ENCODE results near the gene RELN.
"Not testable (repeated sequence)": the region's sequence is repeated elsewhere in the genome, so short reads cannot be mapped to it uniquely, and the experiment has no call there.

DNA sequence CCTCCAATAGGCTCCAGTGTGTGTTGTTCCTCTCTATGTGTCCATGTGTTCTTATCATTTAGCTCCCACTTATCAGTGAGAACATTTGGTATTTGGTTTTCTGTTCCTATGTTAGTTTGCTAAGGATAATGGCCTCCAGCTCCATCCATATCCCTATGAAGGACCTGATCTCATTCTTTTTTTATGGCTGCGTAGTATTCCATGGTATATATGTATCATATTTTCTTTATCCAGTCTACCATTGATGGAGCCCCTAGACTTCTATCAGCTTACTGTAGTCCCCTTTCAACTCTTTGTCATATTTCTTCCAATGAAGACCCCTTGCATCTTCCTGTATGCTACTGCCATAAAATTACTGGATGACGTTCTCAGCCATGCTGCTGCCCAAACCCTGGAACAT, 208.9 kb downstream of the RELN start:
- TF ChIP-seq, protein P1, sequence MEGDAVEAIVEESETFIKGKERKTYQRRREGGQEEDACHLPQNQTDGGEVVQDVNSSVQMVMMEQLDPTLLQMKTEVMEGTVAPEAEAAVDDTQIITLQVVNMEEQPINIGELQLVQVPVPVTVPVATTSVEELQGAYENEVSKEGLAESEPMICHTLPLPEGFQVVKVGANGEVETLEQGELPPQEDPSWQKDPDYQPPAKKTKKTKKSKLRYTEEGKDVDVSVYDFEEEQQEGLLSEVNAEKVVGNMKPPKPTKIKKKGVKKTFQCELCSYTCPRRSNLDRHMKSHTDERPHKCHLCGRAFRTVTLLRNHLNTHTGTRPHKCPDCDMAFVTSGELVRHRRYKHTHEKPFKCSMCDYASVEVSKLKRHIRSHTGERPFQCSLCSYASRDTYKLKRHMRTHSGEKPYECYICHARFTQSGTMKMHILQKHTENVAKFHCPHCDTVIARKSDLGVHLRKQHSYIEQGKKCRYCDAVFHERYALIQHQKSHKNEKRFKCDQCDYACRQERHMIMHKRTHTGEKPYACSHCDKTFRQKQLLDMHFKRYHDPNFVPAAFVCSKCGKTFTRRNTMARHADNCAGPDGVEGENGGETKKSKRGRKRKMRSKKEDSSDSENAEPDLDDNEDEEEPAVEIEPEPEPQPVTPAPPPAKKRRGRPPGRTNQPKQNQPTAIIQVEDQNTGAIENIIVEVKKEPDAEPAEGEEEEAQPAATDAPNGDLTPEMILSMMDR (IDR thresholded peaks at IDR 0.05), result not testable (repeated sequence)
- TF ChIP-seq POLR2A (IDR thresholded peaks at IDR 0.05), result not testable (repeated sequence)
